Stimulated activated CD8-positive, alpha-beta memory T cell treated with anti-CD3 and anti-CD28 coated beads, Interleukin-12 subunit alpha, Interleukin-12 subunit beta, amount 100 ng/mL, for 4 hours (primary cell): ENCODE data around the gene LAMA4.

Experiments used
- DNase-seq: peaks from one replicate; pipeline ENCODE4 v3.0.0-alpha.2; 2020; ENCODE audit warnings: low read depth

Gene LAMA4, protein sequence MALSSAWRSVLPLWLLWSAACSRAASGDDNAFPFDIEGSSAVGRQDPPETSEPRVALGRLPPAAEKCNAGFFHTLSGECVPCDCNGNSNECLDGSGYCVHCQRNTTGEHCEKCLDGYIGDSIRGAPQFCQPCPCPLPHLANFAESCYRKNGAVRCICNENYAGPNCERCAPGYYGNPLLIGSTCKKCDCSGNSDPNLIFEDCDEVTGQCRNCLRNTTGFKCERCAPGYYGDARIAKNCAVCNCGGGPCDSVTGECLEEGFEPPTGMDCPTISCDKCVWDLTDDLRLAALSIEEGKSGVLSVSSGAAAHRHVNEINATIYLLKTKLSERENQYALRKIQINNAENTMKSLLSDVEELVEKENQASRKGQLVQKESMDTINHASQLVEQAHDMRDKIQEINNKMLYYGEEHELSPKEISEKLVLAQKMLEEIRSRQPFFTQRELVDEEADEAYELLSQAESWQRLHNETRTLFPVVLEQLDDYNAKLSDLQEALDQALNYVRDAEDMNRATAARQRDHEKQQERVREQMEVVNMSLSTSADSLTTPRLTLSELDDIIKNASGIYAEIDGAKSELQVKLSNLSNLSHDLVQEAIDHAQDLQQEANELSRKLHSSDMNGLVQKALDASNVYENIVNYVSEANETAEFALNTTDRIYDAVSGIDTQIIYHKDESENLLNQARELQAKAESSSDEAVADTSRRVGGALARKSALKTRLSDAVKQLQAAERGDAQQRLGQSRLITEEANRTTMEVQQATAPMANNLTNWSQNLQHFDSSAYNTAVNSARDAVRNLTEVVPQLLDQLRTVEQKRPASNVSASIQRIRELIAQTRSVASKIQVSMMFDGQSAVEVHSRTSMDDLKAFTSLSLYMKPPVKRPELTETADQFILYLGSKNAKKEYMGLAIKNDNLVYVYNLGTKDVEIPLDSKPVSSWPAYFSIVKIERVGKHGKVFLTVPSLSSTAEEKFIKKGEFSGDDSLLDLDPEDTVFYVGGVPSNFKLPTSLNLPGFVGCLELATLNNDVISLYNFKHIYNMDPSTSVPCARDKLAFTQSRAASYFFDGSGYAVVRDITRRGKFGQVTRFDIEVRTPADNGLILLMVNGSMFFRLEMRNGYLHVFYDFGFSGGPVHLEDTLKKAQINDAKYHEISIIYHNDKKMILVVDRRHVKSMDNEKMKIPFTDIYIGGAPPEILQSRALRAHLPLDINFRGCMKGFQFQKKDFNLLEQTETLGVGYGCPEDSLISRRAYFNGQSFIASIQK (N-terminal part only)

DNA sequence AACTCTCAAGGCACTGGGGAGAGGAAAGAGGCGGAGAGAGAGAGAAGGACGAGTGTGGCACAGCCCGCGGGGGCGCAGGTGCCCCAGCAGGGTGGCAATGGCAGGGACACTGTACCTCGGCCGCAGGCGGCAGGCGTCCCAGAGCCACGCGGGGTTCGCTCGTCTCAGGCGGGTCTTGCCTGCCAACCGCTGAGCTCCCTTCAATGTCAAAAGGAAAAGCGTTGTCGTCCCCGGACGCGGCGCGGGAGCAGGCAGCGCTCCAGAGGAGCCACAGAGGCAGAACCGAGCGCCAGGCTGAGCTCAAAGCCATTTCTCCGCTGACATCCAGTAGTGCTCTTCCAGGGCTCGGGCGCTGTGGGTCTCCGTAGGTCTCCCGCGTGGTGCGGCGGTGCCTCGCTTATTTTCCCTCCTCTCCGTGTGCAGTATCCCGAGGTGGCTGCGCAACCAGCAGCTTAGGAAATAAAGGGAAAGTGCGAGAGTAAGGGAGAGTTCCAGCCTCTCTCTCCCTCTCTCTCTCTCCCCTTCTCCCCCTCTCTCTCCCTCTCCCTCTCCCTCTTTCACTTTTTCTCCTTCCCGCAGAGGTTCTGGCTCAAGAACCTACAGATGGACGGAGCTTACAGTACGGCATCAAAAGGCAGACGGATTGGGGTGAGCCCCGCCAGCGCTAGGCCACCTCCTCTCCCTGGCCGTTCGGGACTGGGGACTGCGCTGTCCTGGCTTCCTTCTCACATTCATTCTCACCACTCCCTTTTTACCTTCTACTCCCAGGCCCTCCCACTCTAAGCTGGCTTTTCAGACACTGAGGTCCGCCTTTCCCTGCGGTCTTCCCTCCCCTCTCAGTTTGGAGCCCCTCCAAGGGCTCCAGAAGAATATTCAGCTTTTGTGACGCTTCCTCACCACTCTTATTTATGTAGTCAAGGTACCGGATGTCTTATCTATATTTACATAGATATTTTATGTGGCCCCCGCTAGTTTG lies at the start of gene LAMA4:
TSS of gene LAMA4 (minus strand) at position 727 of the 976 bp plus-strand sequence. CDS start at position 310, 417 bp downstream.
- DNase-seq, result no peak

DNA sequence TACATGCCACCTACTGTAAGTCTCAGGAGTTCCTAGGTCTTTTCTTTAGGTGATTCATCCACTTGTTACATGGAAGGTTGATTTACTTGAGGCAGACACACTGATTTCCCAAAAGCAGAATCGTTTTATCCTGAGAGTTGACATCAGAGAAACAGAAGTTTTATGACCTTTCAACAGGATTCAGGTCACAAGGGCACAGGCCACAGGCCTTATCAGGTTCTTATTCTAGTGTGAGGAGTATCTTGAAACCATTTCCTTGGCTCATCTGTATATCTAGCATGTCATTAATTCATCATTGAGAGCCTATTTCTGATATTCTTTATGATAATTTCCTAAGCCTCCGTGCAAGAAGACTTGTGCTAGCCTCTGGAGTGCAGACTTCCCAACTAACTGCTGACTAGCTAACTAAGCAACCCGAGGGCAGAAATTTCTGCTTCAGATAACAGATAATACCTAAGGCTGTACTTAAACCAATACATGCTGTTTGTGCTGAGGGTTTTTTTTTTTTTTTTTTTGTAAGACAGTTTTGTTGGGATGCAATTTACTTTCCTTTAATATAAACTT lies 47.9 kb upstream of the LAMA4 start:
- no peak for DNase-seq

DNA sequence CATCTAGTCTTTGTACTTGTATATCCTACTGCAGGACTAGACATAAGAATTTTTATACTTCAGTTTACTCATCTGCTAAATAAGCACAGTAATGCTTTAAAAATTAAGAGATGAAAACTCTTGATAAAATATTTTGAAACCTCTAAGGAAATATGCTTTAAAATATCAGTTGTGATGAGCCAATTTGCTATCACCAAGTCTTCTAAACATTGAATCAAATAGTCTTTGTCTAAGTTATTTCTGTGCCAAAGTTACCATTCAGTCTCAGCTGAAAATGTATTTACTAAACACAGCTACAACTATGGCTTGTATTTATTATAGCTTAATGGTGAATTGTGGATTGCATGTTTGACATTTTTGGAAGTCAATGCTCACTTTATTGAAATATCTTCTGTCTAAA lies 46.5 kb upstream of the LAMA4 start:
- DNase-seq, result no peak

DNA sequence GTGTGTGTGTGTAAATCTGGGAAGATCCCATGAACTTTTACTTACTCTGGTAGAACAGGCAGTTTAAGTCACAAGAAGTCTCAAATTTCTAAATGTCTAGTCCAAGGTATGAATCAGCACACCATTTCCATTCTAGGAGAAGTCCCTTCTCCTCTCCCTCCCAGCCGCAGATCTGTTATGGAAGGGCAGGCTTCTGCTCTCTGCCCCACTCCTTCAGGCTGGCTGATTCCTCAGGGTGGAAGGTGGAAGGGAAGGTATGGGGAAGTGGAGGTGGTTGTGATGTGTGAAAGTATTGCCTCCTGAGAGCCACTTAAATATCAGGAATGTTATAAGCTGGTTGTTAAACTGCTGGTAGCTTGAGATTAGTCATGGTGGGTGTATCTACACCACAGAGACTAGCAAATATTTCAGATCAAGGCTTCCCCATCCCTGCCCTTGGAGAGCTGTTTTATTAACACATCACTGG lies 44.5 kb upstream of the LAMA4 start:
- no peak for DNase-seq

DNA sequence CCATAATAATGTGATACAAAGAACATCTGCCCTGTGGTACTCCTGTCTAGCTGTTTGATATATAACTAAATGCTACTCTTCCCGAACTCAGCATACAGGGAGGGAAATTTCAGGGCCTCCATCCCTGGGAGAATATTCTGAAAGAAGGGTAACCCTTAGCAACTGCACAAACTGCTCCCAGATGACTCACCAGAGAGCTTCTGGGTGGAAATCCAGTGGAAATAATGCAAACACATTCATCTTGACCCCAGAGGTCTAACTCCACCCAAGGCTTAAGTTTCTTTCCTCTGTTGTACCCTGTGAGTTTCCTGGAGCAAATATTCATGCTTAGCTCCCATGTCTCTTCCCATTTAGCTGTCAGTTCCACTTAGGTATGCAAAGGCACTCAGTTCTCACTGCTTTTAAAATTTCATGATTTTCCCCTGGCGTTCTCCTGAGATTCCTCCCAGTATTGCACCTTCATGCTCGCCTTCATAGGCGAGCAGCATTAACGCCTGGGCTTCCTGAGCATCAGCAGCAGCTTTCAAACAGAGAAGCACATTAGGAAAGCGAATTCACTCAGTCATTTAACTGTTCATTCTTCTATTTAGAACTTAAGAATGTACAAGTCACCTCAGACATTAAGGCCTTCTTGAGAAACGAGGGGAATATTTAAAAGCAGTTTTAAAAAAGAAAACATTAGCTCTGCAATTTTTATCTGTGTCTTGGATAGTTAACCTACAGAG lies 43.8 kb upstream of the LAMA4 start:
- DNase-seq, result no peak

DNA sequence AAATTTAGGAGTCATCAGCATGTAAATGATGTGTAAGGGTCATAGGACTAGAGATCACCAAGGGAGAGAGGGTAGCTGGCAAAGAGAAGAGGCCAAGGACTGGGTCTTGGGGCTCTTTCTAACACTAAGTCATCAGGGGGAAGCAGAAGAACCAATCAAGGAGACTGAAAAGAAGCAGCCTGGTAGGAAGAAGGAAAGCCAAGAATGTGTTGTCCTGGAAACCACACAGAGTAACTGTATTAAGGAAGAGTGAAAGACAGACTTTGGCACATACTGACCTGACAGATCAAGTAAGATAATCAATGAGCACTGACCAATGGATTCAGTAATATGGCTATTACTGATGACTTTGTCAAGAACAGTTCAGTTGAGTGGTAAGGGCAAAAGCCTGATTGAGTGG lies 42.3 kb upstream of the LAMA4 start:
- no peak for DNase-seq

DNA sequence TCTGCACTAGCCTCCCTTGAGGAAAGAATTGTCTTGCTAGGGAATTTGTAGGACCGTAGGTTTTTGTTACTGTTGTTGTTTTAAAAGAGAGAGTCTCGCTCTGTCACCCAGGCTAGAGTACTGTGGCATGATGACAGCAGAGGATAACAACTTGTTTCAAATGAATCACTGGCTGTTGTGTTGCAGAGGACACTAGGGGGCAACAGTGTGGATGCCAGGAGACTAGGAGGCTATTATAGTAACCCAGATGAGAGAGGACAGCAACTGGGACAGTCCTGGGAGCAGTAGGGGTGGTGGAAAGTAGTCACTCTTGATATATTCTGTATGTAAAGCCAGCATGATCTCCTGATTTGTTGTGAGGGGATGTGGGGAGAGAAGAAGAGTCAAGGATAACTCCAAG lies 41.8 kb upstream of the LAMA4 start:
- no peak for DNase-seq

DNA sequence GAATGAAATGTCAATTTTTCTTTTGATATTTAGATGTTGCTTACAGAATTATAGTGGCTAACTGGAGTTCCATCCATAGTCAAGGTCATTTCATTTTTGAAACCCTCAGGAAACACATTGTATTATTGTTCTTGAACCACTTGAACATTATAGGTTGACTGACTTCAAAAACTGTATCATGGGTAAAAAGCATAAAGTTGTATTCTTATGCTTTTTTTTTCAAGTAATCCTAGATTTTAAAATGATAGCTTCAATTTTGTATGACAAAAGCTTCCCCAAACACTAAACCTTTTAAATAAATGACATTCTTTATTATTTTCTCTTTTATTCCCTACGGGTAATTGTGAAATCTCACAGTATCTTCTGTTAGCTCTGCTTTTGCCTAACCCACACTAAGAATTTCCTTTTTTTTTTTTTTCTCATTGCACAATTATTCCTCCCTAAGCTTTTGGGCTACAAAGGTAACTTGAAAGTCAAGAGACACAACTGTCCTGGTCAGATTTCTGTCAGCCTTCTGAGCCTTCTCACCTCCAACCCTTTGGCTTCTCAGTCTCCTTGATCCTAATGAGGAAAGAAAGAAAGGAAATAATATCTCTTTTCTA lies 36.9 kb upstream of the LAMA4 start:
- no peak for DNase-seq

DNA sequence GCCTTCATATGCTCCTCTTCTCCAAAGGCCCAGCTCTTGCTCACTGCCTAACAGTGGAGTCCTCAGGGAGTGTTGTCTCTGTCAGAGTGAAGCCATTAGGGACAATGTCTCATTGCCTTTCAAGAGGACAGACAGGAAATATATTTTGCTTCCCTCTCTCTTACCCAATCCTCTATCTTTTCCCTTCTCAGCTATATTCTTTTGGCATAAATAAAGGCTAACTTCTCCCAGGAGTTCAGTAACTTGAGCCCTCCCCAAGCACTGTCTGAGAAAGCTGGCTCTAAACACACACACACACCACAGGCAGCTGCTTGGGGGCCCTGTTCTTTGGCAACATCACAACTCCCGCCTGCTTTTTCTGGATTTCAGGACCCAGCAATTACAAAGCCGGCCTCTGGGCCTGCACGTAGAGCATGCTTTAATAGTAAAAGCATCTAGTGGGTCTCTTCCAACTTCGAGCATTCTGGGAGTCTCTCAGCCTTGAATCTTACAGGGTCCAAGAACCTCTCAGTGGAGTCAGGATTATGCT lies 34.7 kb upstream of the LAMA4 start:
- DNase-seq, result no peak

DNA sequence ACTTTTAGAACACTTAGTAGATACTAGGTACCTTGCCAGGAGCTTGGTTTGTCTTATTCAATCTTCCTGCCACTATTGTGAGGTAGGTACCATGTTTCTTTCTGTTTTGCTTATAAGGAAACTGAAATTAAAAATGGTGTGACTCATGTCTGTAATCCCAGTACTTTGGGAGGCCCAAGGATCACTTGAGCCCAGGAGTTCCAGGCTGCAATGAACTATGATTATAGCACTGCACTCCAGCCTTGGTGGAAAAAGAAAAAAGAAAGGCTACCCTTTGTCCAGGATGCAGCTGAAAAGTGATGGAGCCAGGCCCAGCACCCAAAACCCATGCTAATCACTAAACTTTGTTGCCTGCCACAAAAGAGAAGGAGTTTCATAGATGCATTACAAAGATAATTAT lies 34.1 kb upstream of the LAMA4 start:
- no peak for DNase-seq

DNA sequence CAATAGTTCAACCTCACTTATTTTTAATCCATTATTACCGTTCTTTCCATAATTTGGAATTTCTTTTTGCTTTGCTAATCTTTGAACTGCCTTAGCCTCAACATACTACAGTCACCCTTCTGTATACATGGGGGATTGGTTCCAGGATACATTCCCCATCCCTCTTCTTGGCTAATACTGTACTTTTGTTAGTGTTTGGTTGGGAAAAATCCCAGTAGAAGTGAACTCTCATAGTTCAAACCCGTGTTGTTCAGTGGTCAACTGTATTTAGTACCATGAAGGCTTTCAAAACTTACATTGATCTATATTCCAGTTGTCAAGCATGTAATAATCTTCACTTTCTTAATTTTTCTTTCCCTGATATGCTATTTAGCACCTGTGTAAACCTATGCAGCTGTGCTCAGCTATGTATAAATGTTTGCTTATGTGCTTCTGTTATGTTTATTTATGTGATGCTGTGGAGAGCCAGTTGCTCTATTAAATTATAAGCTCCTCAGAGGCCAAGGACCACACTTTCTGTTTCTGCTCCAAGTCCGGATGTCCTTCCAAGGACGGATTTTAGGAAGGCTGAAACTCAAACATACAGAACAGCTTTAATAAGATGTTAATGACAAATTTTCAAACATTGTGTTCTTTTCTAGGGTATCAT lies 33.3 kb upstream of the LAMA4 start:
- no peak for DNase-seq

DNA sequence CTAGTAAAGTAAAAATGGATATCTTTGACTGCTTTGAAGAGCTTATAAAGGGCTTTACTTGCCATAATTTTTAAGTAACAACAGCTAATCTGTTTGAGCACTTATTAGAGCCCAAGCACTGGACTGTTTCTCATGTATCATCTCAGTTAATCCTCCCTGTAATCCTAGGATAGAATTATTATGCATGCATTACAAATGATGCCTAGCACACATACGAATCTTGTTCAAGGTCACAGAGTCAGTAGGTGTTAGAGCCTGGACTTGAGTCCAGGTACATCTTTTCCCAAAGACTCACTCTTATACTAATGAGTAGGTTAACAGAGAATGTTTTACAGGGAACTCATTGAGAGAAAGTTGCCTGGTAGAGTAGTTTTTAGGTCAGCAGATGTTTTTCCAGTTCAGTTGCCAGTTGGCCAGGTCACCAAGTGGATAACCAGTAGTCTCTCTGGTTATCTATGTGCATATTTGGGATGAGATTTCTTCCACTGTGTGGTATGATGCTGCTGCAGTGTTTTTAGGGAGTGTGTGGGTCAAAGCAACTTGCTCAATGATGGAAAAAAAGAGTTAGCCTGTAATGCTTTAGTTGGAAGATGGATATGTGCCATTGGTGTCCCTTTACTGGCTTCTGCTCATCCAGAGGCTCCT lies 32.3 kb upstream of the LAMA4 start:
- DNase-seq, result no peak

DNA sequence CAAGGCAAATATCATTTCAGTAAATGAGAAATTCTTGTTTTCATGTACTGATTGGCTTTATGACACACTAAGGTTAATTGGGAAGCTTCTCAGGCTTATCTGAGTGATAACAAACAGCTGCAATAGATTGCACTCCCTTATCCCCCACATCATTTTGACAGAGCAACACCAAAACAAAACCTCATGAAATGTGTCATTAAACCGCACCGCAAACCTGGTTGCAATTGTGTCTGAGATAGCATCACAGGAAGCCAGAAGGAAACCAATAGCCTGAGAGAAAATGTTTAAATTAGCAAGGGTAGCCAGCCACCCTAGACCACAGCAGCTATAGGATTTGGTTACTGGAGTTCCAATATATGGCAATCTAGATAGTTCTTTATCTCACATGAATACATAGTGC lies 31.6 kb upstream of the LAMA4 start:
- DNase-seq, result peak; percentile 6

DNA sequence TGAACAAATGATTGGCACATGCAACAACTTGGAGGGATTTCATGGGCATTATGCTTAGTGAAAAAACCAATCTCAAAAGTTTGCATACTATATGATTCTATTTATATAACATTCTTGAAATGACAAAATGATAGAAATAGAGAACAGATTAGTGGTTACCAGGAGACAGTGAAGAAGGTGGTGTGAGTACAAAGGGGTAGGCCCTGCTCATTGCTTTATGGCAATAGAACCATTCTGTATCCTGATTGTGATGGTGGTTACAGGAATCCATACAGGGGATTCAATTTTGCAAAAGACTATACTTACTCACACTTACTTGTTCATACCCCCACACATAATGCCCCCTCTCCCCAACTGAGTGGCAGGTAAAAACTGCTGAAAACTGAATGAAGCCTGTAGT lies 30.2 kb upstream of the LAMA4 start:
- no peak for DNase-seq

DNA sequence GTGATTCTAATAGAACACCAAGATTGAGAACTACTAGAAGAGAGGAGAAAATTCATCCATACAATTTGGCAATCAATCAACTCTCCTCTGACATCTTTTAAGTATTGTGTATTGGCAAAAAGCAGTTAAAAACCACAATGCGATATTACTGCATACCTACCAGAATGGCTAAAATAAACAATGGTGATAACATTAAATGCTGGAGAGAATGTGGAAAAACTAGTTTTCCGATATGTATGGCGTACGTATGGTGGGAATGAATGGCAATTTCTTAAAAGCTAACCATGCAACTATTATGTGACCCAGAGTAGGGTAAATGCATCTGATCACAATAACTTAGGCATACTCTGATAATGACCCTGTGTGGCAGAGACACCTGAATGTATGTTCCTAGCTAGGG lies 29.3 kb upstream of the LAMA4 start:
- DNase-seq, result no peak

DNA sequence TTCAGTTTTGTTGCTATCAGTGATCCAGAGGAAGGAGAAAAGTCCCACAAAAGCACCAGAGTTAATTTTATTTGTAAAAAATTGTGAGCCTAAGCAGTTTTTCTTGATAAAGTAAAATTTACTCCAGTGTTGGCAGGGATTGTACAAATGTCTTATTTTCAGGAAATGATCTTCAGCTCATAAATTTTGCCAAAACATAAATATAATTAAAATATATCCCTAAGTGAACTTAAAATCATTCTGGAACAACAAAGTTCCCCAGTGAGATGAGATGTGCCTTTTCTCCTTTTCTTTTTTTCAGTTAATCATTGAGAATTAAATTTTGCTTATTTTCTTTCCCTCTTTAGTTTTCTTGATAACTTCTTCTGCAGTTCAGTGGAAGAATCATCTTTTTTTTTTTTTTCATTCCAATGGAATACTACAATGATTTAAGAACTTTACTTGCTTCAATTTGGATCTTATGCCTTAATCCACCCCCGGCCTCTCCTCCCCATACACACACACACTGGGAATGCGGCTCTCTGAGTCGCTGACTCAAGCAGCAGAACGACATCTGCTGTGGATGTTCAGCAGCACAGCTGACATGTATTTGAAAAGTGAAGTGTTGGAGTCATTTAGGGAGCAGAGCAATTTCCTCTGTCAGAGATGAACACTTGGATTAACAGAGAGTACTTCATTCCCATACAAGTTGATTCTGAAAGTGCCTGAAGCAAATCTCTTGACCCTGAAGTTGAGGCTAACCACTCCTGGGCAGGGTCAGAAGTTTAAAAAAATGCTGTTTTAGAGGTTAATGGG lies 27.7 kb upstream of the LAMA4 start:
- no peak for DNase-seq
